GM18870 (cell line): ENCODE measurements around the gene FSD2.

Source experiments
- ATAC-seq: cut with Tn5 transposase; IDR thresholded peaks from one replicate; pipeline ENCODE4 v1.9.1; 2021; ENCODE audit warnings: moderate library complexity; ENCODE audit not compliant: unreplicated experiment

The FSD2 gene

GRCh38 chr15:82805994-82806406, at the start of gene FSD2:
Gene FSD2 (minus strand): TSS chr15:82806069. CDS start chr15:82787390, 18,679 bp downstream.
- ATAC-seq, result peak; percentile 66

- no peak for ATAC-seq
Observed at GRCh38 chr15:82854554-82854953, 48.7 kb upstream of the FSD2 start.

GRCh38 chr15:82852941-82853561, 47.2 kb upstream of the FSD2 start:
- no peak for ATAC-seq

- ATAC-seq, result no peak
Observed at GRCh38 chr15:82851981-82852511, 46.2 kb upstream of the FSD2 start.

DNA sequence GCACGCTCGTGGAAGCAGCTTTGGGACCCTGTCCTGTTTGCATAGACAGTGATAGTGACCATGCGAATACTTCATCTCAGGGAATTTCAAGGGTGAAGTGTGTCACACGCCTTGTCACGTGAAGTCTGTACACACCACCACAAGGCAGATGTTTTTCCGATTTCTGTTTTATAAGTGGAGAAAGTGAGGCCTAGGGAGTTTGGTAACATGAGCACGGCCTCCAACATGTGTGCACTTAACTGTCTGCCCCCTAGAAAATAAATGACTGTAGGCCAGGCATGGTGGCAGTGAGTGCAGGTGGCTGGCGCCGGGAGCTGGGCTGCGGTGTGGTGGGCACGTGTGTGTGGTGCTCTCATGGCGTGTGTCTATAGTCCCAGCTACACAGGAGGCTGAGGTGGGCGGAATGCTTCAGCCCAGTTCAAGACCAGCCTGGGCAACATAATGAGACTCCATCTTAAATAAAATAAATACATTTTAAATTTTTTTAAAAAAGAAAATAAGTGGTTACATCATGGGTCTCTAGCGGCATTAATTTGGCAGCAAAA, 45.5 kb upstream of the FSD2 start:
- no peak for ATAC-seq

DNA sequence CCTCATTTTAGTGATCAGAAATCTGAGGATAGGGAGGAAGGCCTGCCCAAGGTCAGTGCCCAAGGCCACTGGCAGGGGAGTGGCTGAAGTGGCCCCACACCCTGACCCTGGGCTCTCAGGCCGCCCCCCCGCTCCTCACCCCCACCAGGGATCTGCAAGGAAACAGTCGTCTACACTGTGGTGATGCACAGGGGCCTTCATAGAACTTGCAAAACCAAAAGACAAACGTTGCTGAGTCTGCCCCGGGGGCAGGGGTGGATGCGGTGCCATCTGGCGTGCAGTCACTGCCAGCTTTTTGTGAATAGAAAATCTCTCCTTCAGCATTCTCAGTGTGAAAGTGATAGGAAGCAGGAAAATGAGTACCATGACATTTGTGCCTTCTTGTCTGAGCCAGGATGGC, 44.9 kb upstream of the FSD2 start:
- ATAC-seq, result no peak

DNA sequence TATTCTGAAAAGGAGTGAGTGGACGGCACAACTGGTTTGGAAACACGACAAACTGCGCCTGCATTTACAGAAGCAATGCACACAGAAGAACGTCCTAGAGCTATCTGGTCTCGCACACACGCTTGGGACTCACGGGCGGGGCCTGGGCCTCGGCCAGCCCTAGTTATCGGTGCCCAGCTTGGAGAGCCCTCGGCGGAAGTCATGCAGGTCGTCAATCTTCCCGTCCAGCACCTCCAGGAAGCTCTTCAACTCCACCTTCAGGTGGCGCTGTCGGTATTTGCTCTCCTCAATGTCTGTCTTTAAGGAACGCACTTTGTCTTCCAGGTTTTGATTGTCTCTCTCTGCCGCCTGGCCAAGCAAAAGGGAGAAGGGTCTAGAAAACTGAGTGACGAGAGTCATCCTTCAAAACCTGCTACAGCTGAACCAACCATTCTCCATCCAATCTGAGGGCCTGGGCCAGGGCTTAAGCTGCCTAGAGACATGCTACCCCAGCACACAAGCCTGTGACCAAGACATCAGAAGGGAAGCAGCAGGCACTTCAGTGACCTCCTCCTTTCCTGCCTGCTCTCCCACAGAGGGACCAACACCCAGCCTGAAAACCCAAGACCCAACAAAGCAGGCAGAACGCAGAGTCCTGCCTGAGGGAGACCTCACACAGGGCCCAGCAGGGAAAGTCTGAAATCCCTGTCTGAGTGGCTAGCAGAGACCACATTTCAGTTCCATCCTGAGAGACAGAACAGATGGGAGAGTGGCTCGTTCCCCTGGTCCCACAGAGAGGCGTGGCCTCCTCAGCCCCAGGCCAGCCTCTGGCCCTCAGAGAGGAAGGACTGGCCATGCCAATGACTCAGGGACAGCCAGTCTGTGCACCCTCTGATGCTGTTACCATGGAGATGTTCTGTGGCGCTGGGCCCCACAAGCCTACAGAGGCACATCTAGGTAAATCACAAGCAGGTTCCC, 44.0 kb upstream of the FSD2 start:
- ATAC-seq, result peak; percentile 48

DNA sequence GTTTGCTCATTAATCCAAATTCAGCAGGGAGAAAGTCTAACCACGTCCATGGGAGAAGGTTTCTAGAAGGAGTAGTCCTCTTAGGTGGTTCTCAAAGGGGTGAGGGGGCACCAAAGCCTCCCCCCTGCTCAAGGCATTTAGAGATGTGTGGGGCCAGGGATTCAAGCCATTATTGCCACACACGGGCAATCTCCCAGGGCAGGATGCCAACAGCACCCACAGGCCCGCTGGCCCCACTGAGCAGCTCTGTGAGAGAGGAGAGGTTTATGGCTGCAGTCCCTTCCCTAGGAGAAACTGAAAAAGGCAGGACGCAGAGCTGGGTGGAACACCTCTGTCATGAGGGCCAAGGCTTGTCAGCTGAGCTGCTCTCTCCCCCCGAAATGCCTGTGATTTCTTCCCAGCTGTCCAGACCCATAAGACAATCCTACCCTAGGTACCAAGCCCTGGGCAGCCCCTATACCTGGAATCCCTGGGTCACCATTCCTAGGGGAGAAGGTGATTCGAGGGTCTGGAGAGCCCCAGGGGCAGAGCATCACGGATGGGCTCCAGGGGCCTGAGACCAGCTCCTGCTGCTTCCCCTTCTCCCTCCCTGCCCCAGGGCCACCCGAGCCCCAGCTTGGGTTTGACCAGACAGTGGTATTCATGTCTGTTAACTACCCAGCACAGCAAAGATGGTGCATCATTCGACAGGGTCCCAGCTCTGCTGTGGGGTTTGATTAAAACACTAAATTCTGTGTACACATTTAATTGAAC, 42.5 kb upstream of the FSD2 start:
- no peak for ATAC-seq

DNA sequence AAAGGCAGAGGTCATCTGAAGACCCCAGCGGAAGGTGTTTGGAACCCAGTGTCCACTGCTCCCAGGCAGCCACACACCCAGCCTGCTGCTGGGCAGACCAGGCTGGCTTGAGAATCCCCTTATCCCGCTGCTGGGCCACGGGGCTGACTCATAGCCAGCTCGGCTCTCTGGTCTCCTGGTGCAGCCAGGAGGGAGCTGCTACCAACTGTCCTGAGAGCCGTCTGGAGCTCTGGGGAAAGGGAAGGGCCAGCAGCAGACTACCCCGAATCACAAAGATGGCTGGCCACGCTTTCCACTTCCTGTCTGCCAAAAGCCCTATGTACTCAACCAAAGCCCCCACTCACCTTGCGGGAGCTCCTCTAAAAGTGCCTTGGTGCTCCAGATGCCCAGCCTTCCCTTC, 41.8 kb upstream of the FSD2 start:
- no peak for ATAC-seq

DNA sequence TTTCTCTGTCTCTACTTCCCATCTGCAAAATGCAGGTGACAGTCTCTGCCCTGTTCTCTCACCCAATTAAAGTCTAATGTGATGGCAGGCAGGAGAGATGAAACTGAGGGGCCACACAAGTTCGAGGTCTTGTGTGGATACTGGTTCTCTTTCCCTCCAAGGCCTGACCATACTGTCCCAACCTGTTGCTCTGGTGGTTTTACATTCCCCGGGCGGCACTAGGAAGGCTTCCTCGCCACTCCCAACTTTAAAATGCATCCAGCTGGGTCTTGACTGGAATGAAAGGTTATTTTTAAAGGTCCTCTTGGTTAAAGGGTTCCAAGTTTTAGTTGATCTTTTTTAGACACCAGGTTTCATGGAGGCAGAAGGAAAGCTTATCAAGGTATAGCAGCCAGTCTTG, 40.8 kb upstream of the FSD2 start:
- no peak for ATAC-seq

DNA sequence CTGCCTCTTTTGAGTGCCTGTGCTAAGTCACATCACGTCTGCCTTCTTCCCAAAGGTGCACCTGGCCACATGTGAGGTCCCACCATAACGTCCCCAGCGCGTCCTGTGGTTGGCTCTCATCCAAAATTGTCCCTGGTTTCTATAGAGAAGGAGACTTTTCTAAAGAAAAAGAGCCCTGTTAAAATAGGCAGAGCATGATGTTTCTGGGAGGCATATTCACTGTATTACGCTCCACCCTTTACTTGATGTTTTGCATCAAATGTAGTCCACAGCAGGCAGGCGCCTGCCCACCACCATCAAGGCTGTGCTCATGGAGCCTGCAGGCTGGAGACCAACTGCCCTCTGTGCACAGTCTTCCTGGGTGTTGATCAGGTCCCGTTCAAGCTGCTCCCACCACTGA, 39.8 kb upstream of the FSD2 start:
- no peak for ATAC-seq

GRCh38 chr15:82843566-82843965, 37.7 kb upstream of the FSD2 start:
- no peak for ATAC-seq

DNA sequence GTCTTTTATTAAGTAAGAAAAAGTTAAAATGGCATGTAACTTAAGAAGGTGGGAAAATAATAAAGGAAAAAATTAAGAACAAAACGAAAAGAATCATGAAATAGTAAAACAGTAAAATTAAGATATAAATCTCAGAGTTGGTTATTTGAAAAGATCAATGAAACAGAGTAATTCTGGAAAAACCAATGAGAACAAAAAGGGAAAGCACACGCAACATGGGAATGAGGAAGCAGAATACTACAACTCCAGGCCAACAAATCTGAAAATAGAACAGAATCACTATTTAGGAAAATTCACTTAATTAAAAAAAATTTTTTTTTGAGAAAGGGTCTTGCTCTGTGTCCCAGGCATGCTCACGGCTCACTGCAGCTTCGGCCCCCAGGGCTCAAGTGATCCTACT, 34.3 kb upstream of the FSD2 start:
- no peak for ATAC-seq

DNA sequence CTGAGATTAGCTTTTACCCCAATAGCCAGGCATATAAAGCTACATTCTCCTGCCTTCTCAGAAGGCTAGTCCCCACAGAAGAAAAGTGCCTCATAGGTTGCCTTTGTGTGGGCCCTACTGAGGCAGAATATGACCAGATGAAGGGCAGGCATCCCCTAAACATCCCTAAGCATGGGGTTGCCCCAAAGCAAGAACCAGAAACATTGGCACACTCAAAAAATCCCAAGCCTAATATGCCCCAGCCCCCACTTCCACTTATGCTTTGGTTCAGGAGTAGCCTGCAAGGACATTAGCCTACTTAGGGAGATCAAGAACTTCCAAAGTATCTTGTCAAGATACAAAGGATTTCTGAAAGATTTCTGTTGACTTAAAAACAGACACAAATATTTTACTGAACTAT, 33.3 kb upstream of the FSD2 start:
- ATAC-seq, result no peak

GRCh38 chr15:82838096-82838735, 32.3 kb upstream of the FSD2 start:
- no peak for ATAC-seq

GRCh38 chr15:82835391-82835917, 29.6 kb upstream of the FSD2 start:
- no peak for ATAC-seq

- no peak for ATAC-seq
Observed at GRCh38 chr15:82833362-82833682, 27.5 kb upstream of the FSD2 start.

DNA sequence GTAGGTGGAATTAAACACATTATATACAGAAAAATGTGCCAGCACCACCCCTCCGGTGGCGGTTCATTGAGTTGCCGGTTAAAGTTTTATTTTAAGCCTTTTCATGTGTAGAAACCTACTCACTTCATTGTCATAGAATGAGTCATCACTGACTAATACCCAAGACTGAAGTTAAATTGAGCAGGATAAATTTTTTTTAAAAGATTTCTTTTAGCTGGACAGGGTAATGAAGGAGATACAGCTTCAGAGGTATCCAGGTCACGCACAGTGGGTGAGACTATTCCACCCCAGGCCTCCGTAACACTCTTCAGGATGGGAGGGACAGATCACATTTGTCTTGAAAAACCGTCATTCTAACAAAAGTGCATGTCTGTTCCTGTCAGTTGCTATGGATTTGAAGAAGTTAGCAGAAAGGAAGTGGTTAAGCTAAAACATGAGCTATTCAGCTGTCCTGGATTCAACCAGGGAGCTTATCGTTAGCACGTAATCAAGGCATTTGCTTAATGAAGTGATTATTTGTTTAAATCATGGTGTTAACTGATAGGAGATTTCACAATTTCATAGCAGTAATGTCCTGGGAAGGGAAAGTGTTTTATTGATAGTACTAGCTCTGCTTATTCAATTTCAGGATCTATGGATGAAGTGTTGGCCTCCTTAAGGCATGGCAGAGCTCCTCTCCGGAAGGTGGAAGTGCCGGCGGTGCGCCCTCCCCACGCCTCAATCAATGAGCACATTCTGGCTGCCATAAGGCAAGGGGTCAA, 26.9 kb upstream of the FSD2 start:
- ATAC-seq, result peak; percentile 91

- no peak for ATAC-seq
Observed at GRCh38 chr15:82831894-82832600, 26.2 kb upstream of the FSD2 start.
